Pulmonary artery endothelial cell (primary cell): ENCODE measurements around the gene ACAP2. TPM values are rescaled to one million over a fixed set of nuclear protein-coding genes. Genes with fewer than 3 reads are reported as not detected.
"Not testable (repeated sequence)": the region's sequence is repeated elsewhere in the genome, so short reads cannot be mapped to it uniquely, and the experiment has no call there.

Experiments
- DNase-seq: peaks from one replicate; pipeline ENCODE4 v3.0.0-alpha.2; 2011; ENCODE audit warnings: low read depth, low spot score
- total RNA-seq: library from RNA; depleted of rRNA; stranded (reverse); fragments of >200 nt; gene quantifications from 2 replicates; pipeline ENCODE4 v1.2.3, GENCODE V29; 2014

ACAP2 gene
- total RNA-seq, result 47.7 and 52.8 TPM in 2 replicates

- DNase-seq, result peak; percentile 98
Observed at GRCh38 chr3:195442573-195443390, at the start of gene ACAP2. TSS of gene ACAP2 (minus strand) at chr3:195443020. CDS start at chr3:195442847, 173 bp downstream.

GRCh38 chr3:195475614-195476013 lies 32.8 kb upstream of the ACAP2 start:
- DNase-seq, result no peak

GRCh38 chr3:195475116-195475515 lies 32.3 kb upstream of the ACAP2 start:
- DNase-seq, result not testable (repeated sequence)

GRCh38 chr3:195468841-195469240 lies 26.0 kb upstream of the ACAP2 start:
- no peak for DNase-seq

GRCh38 chr3:195468391-195468776 lies 25.6 kb upstream of the ACAP2 start:
- DNase-seq, result no peak

- no peak for DNase-seq
Observed at GRCh38 chr3:195467641-195468390, 25.0 kb upstream of the ACAP2 start.

GRCh38 chr3:195466251-195466650 lies 23.4 kb upstream of the ACAP2 start:
- no peak for DNase-seq

- not testable (repeated sequence) for DNase-seq
Observed at GRCh38 chr3:195462922-195463321, 20.1 kb upstream of the ACAP2 start.

GRCh38 chr3:195462308-195462610 lies 19.4 kb upstream of the ACAP2 start:
- DNase-seq, result no peak

GRCh38 chr3:195461594-195462307 lies 18.9 kb upstream of the ACAP2 start:
- no peak for DNase-seq

- no peak for DNase-seq
Observed at GRCh38 chr3:195460091-195460713, 17.4 kb upstream of the ACAP2 start.

GRCh38 chr3:195458316-195458717 lies 15.5 kb upstream of the ACAP2 start:
- no peak for DNase-seq

GRCh38 chr3:195455789-195456188 lies 13.0 kb upstream of the ACAP2 start:
- no peak for DNase-seq

- no peak for DNase-seq
Observed at GRCh38 chr3:195453236-195453635, 10.4 kb upstream of the ACAP2 start.

- DNase-seq, result no peak
Observed at GRCh38 chr3:195451373-195452015, 8.7 kb upstream of the ACAP2 start.

GRCh38 chr3:195450731-195451229 lies 8.0 kb upstream of the ACAP2 start:
- DNase-seq, result no peak

GRCh38 chr3:195448205-195448875 lies 5.5 kb upstream of the ACAP2 start:
- no peak for DNase-seq

GRCh38 chr3:195447201-195447600 lies 4.4 kb upstream of the ACAP2 start:
- DNase-seq, result no peak

GRCh38 chr3:195446359-195446758 lies 3.5 kb upstream of the ACAP2 start:
- DNase-seq, result no peak

- no peak for DNase-seq
Observed at GRCh38 chr3:195445885-195446284, 3.1 kb upstream of the ACAP2 start.
